Lower leg skin (tissue), 4 donors: ENCODE data around the gene CD84. TPM values are rescaled to one million over a fixed set of nuclear protein-coding genes. Genes with fewer than 3 reads are reported as not detected.

Experiments
- DNase-seq, 2 donors: peaks; one replicate each; pipeline ENCODE4 v3.0.0-alpha.2; 2019; ENCODE audit warnings: low spot score in 2 of 2
- H3K4me3 ChIP-seq: fragments of 200-600 bp; sonication (generic); 2 replicates; pipeline ENCODE4 v1.5.1; 2017; ENCODE audit warnings: mild to moderate bottlenecking, low read depth; ENCODE audit not compliant: poor library complexity, severe bottlenecking
- CTCF ChIP-seq, 3 donors: fragments of 450-650 bp; IDR thresholded peaks; one replicate each; pipeline ENCODE4 v1.5.1; 2016; ENCODE audit warnings: antibody characterized with exemption in 3 of 3, mild to moderate bottlenecking in 3 of 3, moderate library complexity in 2 of 3
- POLR2A ChIP-seq, 2 donors: fragments of 450-650 bp; IDR thresholded peaks; one replicate each; pipeline ENCODE4 v1.6.1; 2016 to 2017; ENCODE audit warnings: antibody characterized with exemption in 2 of 2, mild to moderate bottlenecking in 1 of 2, moderate library complexity in 1 of 2
- WGBS, 2 donors: methylation state at CpG; one replicate each; pipeline ENCODE4 v1.1.5; 2018; 5-methylcytosine and 5-hydroxymethylcytosine counted together
- intact Hi-C: fragments of 100-400 bp; cut with DNase I; formaldehyde crosslinking; loops from one replicate; pipeline ENCODE4 v1.15.0; 2023; ENCODE audit warnings: low total_unique reads
- total RNA-seq, 4 donors: library from RNA; depleted of rRNA; stranded (reverse); fragments of >200 nt; gene quantifications; one replicate each; pipeline ENCODE4 v1.1.0, GENCODE V29; 2016

The CD84 gene
- total RNA-seq, 4 donors from 2014 or later: 1.7 to 3.9 (median 2.0) TPM

- H3K4me3 ChIP-seq: no peak overlapping the region
- TF ChIP-seq POLR2A (IDR thresholded peaks at IDR 0.05) (no peak), CTCF (IDR thresholded peaks at IDR 0.05) (no peak)
- intact Hi-C loops: no loop called here
- DNase-seq: no peak
- WGBS, 2 donors: 72 to 76% methylated on average over 4 of the region's 4 CpGs
Observed at GRCh38 chr1:160553778-160554177, 25.5 kb downstream of the CD84 start.

- TF ChIP-seq CTCF (IDR thresholded peaks at IDR 0.05) (no peak), POLR2A (IDR thresholded peaks at IDR 0.05) (no peak)
- WGBS, 2 donors: 81 to 85% methylated on average over 2 of the region's 2 CpGs
- no peak for DNase-seq
- intact Hi-C loops: no loop called here
- H3K4me3 ChIP-seq: no peak overlapping the region
Observed at GRCh38 chr1:160552425-160552824, 26.9 kb downstream of the CD84 start.

- no peak overlapping the region for H3K4me3 ChIP-seq
- WGBS, 2 donors: 76 to 77% methylated on average over 5 to 6 of the region's 6 CpGs
- intact Hi-C loops: no loop called here
- no peak for DNase-seq
- no peak for TF ChIP-seq POLR2A (IDR thresholded peaks at IDR 0.05)
- TF ChIP-seq CTCF (IDR thresholded peaks at IDR 0.05): no peak
Observed at GRCh38 chr1:160550572-160551034, 28.7 kb downstream of the CD84 start.

- intact Hi-C loops: no loop called here
- 81 to 89% methylated on average over 3 of the region's 3 CpGs for WGBS, 2 donors
- no peak overlapping the region for H3K4me3 ChIP-seq
Observed at GRCh38 chr1:160549665-160550006, 29.7 kb downstream of the CD84 start.

GRCh38 chr1:160548960-160549664 is 30.2 kb downstream of the CD84 start:
- no peak overlapping the region for H3K4me3 ChIP-seq
- WGBS, 2 donors: 72 to 76% methylated on average over 5 of the region's 5 CpGs
- no peak for DNase-seq
- intact Hi-C loops: no loop called here
- TF ChIP-seq POLR2A (IDR thresholded peaks at IDR 0.05): no peak
- TF ChIP-seq CTCF (IDR thresholded peaks at IDR 0.05): no peak

More at GRCh38 chr1:160549665-160550006, 29.7 kb downstream of the CD84 start:
- DNase-seq: no peak
- TF ChIP-seq CTCF (IDR thresholded peaks at IDR 0.05) (no peak), POLR2A (IDR thresholded peaks at IDR 0.05) (no peak)

- TF ChIP-seq POLR2A (IDR thresholded peaks at IDR 0.05): no peak
- TF ChIP-seq CTCF (IDR thresholded peaks at IDR 0.05): no peak
- no peak for DNase-seq
- intact Hi-C loops: no loop called here
Observed at GRCh38 chr1:160548183-160548582, 31.1 kb downstream of the CD84 start.

More at GRCh38 chr1:160548183-160548582, 31.1 kb downstream of the CD84 start:
- H3K4me3 ChIP-seq: no peak overlapping the region
- 75 to 82% methylated on average over 3 of the region's 3 CpGs for WGBS, 2 donors
